Glutamatergic neuron (in vitro differentiated cells): Measurements from ENCODE around the gene INPP4A. TPM values are rescaled to one million over a fixed set of nuclear protein-coding genes. Genes with fewer than 3 reads are reported as not detected.

Experiments
- DNase-seq: peaks from one replicate; pipeline ENCODE4 v3.0.0; 2022
- H3K27ac Mint-ChIP-seq: one replicate; pipeline ENCODE4 v1.8.0; 2020; ENCODE audit warnings: mild to moderate bottlenecking, mixed read lengths, inconsistent platforms; ENCODE audit not compliant: unreplicated experiment
- H3K27me3 Mint-ChIP-seq: one replicate; pipeline ENCODE4 v1.8.0; 2020; ENCODE audit warnings: mild to moderate bottlenecking, moderate library complexity, mixed read lengths, inconsistent platforms; ENCODE audit not compliant: unreplicated experiment
- H3K36me3 Mint-ChIP-seq: one replicate; pipeline ENCODE4 v1.8.0; 2020; ENCODE audit warnings: mild to moderate bottlenecking, mixed read lengths, inconsistent platforms; ENCODE audit not compliant: unreplicated experiment
- H3K4me1 Mint-ChIP-seq: one replicate; pipeline ENCODE4 v1.8.0; 2020; ENCODE audit warnings: mild to moderate bottlenecking, low read depth, mixed read lengths, inconsistent platforms; ENCODE audit not compliant: unreplicated experiment
- H3K4me3 Mint-ChIP-seq: one replicate; pipeline ENCODE4 v1.8.0; 2020; ENCODE audit warnings: mild to moderate bottlenecking, mixed read lengths, inconsistent platforms; ENCODE audit not compliant: unreplicated experiment
- H3K9me3 Mint-ChIP-seq: one replicate; pipeline ENCODE4 v1.8.0; 2020; ENCODE audit warnings: mild to moderate bottlenecking, moderate library complexity, mixed read lengths, inconsistent platforms; ENCODE audit not compliant: unreplicated experiment
- CTCF ChIP-seq: fragments of 200-600 bp; sonication (generic); IDR thresholded peaks from one replicate; pipeline ENCODE4 v1.5.0; 2021; ENCODE audit not compliant: partially characterized antibody, unreplicated experiment
- total RNA-seq: library from RNA; stranded (reverse); fragmentation: NEBNext Ultra II Directional; extraction: Animal tissue kit (Norgen Biotek cat#: 25700); gene quantifications from one replicate; pipeline ENCODE4 v1.2.1, GENCODE V29; 2021; ENCODE audit not compliant: unreplicated experiment

INPP4A gene
- total RNA-seq, 1 donor from 2014 or later: 54.5 TPM

GRCh38 chr2:98515250-98515991 lies 70.8 kb downstream of the INPP4A start:
- H3K4me3 Mint-ChIP-seq: no peak overlapping the region
- no peaks in the 10 kb centered on the region for H3K27me3 Mint-ChIP-seq
- H3K27ac Mint-ChIP-seq: no peak overlapping the region
- no peak for TF ChIP-seq CTCF
- DNase-seq: no peak
- H3K4me1 Mint-ChIP-seq: peaks cover 2% of the 10 kb centered on the region
- H3K9me3 Mint-ChIP-seq: no peaks in the 10 kb centered on the region
- H3K36me3 Mint-ChIP-seq: peaks cover 5% of the 10 kb centered on the region

GRCh38 chr2:98516571-98516970 lies 71.9 kb downstream of the INPP4A start:
- no peak overlapping the region for H3K4me3 Mint-ChIP-seq
- no peak for DNase-seq
- H3K4me1 Mint-ChIP-seq: peaks cover 2% of the 10 kb centered on the region
- H3K36me3 Mint-ChIP-seq: peaks cover 5% of the 10 kb centered on the region
- H3K27ac Mint-ChIP-seq: no peak overlapping the region
- TF ChIP-seq CTCF: no peak
- H3K27me3 Mint-ChIP-seq: no peaks in the 10 kb centered on the region
- no peaks in the 10 kb centered on the region for H3K9me3 Mint-ChIP-seq

- H3K27ac Mint-ChIP-seq: no peak overlapping the region
- TF ChIP-seq CTCF: no peak
- H3K4me3 Mint-ChIP-seq: no peak overlapping the region
- no peaks in the 10 kb centered on the region for H3K9me3 Mint-ChIP-seq
- no peaks in the 10 kb centered on the region for H3K27me3 Mint-ChIP-seq
- H3K36me3 Mint-ChIP-seq: peaks cover 5% of the 10 kb centered on the region
- no peak for DNase-seq
- H3K4me1 Mint-ChIP-seq: peaks cover 2% of the 10 kb centered on the region
Observed at GRCh38 chr2:98517636-98518035, 73.0 kb downstream of the INPP4A start.

- Mint-ChIP-seq H3K4me3 (no peak overlapping the region), H3K27ac (no peak overlapping the region), H3K36me3 (peaks cover 5% of the 10 kb centered on the region), H3K27me3 (no peaks in the 10 kb centered on the region), H3K4me1 (peaks cover 2% of the 10 kb centered on the region), H3K9me3 (no peaks in the 10 kb centered on the region)
- TF ChIP-seq CTCF: no peak
- no peak for DNase-seq
Observed at GRCh38 chr2:98518101-98518500, 73.4 kb downstream of the INPP4A start.

GRCh38 chr2:98519156-98519555 lies 74.5 kb downstream of the INPP4A start:
- Mint-ChIP-seq H3K27ac (no peak overlapping the region), H3K27me3 (no peaks in the 10 kb centered on the region)
- no peak for DNase-seq

More at GRCh38 chr2:98519156-98519555, 74.5 kb downstream of the INPP4A start:
- H3K4me3 Mint-ChIP-seq: no peak overlapping the region
- H3K36me3 Mint-ChIP-seq: peaks cover 7% of the 10 kb centered on the region
- H3K4me1 Mint-ChIP-seq: peaks cover 2% of the 10 kb centered on the region
- no peaks in the 10 kb centered on the region for H3K9me3 Mint-ChIP-seq
- no peak for TF ChIP-seq CTCF
